HG03196 (cell line): ENCODE data around the gene SON.
"Not testable (repeated sequence)": the region's sequence is repeated elsewhere in the genome, so short reads cannot be mapped to it uniquely, and the experiment has no call there.

ENCODE experiments used
- ATAC-seq: cut with Tn5 transposase; IDR thresholded peaks from one replicate; pipeline ENCODE4 v1.9.1; 2021; ENCODE audit not compliant: unreplicated experiment

SON gene

GRCh38 chr21:33572350-33572749 lies 29.5 kb downstream of the SON start:
- ATAC-seq: no peak

- ATAC-seq: not testable (repeated sequence)
Observed at GRCh38 chr21:33576741-33577141, 33.9 kb downstream of the SON start.

- ATAC-seq: no peak
Observed at GRCh38 chr21:33578214-33578613, 35.4 kb downstream of the SON start.

- ATAC-seq: no peak
Observed at GRCh38 chr21:33578959-33579542, 36.2 kb downstream of the SON start.

GRCh38 chr21:33584455-33584854 lies 41.6 kb downstream of the SON start:
- no peak for ATAC-seq

GRCh38 chr21:33586927-33587326 lies 44.1 kb downstream of the SON start:
- no peak for ATAC-seq

GRCh38 chr21:33587792-33588484 lies 45.1 kb downstream of the SON start:
- ATAC-seq: peak; percentile 27

- peak; percentile 94 for ATAC-seq
Observed at GRCh38 chr21:33588485-33589335, 45.9 kb downstream of the SON start, which contains the start of gene DONSON. Gene DONSON, minus strand, starts transcription at chr21:33588684. Its CDS starts 43 bp downstream, at chr21:33588641.

- ATAC-seq: no peak
Observed at GRCh38 chr21:33598051-33598450, 55.2 kb downstream of the SON start.

GRCh38 chr21:33608559-33608958 lies 65.7 kb downstream of the SON start:
- no peak for ATAC-seq

GRCh38 chr21:33611006-33611744 lies 68.3 kb downstream of the SON start:
- ATAC-seq: no peak

GRCh38 chr21:33617565-33617964 lies 74.7 kb downstream of the SON start:
- not testable (repeated sequence) for ATAC-seq

- no peak for ATAC-seq
Observed at GRCh38 chr21:33618407-33618806, 75.6 kb downstream of the SON start.

- ATAC-seq: no peak
Observed at GRCh38 chr21:33619726-33620125, 76.9 kb downstream of the SON start.

GRCh38 chr21:33622253-33622652 lies 79.4 kb downstream of the SON start:
- ATAC-seq: no peak

GRCh38 chr21:33626151-33626550 lies 83.3 kb downstream of the SON start:
- ATAC-seq: not testable (repeated sequence)
